Measurements from ENCODE around the gene SLAMF9.

The SLAMF9 gene

GRCh38 chr1:159994896-159995295 is 40.9 kb upstream of the SLAMF9 start:
- Histone ChIP-seq H3K4me1 (no peaks in the 10 kb centered on the region), H3K4me2 (ENCODE audit: low read length) (no peak overlapping the region), H3K36me3 (ENCODE audit: control insufficient read depth, insufficient read depth, low read length) (no peaks in the 10 kb centered on the region), H3K79me2 (no peaks in the 10 kb centered on the region), H3K27me3 (ENCODE audit: control insufficient read depth, insufficient read depth, low read length) (no peaks in the 10 kb centered on the region), H3K4me3 (ENCODE audit: low read depth, low read length) (no peak overlapping the region), H3K9ac (no peak overlapping the region), H2AFZ (no peak overlapping the region), H3K9me3 (ENCODE audit: control insufficient read depth, low read length) (no peaks in the 10 kb centered on the region), H3K27ac (no peak overlapping the region)
- no peak for TF ChIP-seq CTCF (IDR thresholded peaks at IDR 0.05)

DNA sequence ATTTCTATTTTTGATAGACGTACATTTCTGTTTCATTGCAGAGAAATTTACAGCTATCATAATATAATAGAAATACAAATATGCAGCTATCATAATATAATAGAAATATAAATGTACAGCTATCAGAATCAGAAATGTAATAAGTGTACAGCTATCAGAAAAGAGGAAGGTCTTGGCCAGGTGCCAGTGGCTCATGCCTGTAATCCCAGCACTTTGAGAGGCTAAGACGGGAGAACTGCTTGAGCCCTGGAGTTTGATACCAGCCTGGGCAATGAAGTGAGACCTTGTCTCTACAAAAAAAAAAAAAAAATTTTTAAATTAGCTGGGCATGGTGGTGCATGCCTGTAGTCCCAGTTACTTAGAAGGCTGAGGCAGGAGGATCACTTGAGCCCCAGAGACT is 39.9 kb upstream of the SLAMF9 start:
- Histone ChIP-seq H3K4me3 (ENCODE audit: low read depth, low read length) (no peak overlapping the region), H3K79me2 (no peaks in the 10 kb centered on the region), H2AFZ (no peak overlapping the region), H3K4me2 (ENCODE audit: low read length) (no peak overlapping the region), H3K9me3 (ENCODE audit: control insufficient read depth, low read length) (no peaks in the 10 kb centered on the region), H3K9ac (no peak overlapping the region), H3K27me3 (ENCODE audit: control insufficient read depth, insufficient read depth, low read length) (no peaks in the 10 kb centered on the region), H3K36me3 (ENCODE audit: control insufficient read depth, insufficient read depth, low read length) (no peaks in the 10 kb centered on the region), H3K27ac (no peak overlapping the region), H3K4me1 (no peaks in the 10 kb centered on the region)
- TF ChIP-seq CTCF (IDR thresholded peaks at IDR 0.05) = no peak

GRCh38 chr1:159992161-159992560 is 38.1 kb upstream of the SLAMF9 start:
- Histone ChIP-seq H2AFZ (no peak overlapping the region), H3K4me3 (ENCODE audit: low read depth, low read length) (no peak overlapping the region), H3K27ac (no peak overlapping the region), H3K4me2 (ENCODE audit: low read length) (no peak overlapping the region), H3K36me3 (ENCODE audit: control insufficient read depth, insufficient read depth, low read length) (no peaks in the 10 kb centered on the region), H3K4me1 (no peaks in the 10 kb centered on the region), H3K9ac (no peak overlapping the region), H3K27me3 (ENCODE audit: control insufficient read depth, insufficient read depth, low read length) (no peaks in the 10 kb centered on the region), H3K79me2 (no peaks in the 10 kb centered on the region), H3K9me3 (ENCODE audit: control insufficient read depth, low read length) (no peaks in the 10 kb centered on the region)
- no peak for TF ChIP-seq CTCF (IDR thresholded peaks at IDR 0.05)

DNA sequence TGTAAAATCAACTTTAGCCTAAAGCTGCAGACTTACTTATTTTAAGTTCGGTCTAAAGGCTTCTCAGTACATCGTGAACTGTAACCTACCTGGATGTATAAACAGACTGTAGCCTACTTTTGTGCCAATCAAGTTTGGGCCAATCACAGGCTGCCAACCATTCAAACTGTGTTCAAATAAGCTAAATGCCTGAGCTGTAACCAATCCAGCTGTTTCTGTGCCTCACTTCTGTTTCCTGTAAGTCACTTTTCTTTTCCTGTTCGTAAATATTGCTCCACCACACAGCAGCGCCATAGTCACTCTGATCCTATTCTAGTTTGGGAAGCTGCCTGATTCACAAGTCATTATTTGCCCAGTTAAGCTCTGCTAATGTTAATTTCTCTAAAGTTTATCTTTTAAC is 37.5 kb upstream of the SLAMF9 start:
- no peak for TF ChIP-seq CTCF (IDR thresholded peaks at IDR 0.05)
- no peaks in the 10 kb centered on the region for H3K9me3 ChIP-seq (ENCODE audit: control insufficient read depth, low read length)
- H3K4me2 ChIP-seq (ENCODE audit: low read length) = no peak overlapping the region
- no peaks in the 10 kb centered on the region for H3K36me3 ChIP-seq (ENCODE audit: control insufficient read depth, insufficient read depth, low read length)
- H3K9ac ChIP-seq = no peak overlapping the region
- no peak overlapping the region for H3K27ac ChIP-seq
- H3K79me2 ChIP-seq = no peaks in the 10 kb centered on the region
- no peak overlapping the region for H2AFZ ChIP-seq
- no peaks in the 10 kb centered on the region for H3K4me1 ChIP-seq
- no peak overlapping the region for H3K4me3 ChIP-seq (ENCODE audit: low read depth, low read length)
- no peaks in the 10 kb centered on the region for H3K27me3 ChIP-seq (ENCODE audit: control insufficient read depth, insufficient read depth, low read length)

DNA sequence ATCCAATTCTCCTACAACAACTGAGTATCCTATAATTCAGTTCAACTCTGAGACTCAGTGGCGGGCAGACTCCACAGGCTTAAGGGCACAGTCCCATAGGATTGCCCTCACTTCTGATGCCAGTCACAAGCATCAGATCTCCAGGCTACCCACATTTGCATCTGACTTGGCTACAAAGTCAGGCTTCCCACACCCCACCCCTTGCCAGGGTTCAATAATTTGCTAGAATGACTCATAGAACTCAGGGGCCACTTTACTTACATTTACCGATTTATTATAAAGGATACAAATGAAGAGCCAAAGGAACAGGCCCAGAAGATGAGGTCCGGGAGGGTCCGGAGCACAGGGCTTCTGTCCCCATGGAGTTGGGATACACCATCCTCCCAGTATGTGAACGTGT is 36.0 kb upstream of the SLAMF9 start:
- Histone ChIP-seq H3K9me3 (ENCODE audit: control insufficient read depth, low read length) (no peaks in the 10 kb centered on the region), H3K9ac (no peak overlapping the region), H3K4me2 (ENCODE audit: low read length) (no peak overlapping the region), H3K79me2 (no peaks in the 10 kb centered on the region), H2AFZ (no peak overlapping the region), H3K36me3 (ENCODE audit: control insufficient read depth, insufficient read depth, low read length) (no peaks in the 10 kb centered on the region), H3K27ac (no peak overlapping the region), H3K4me3 (ENCODE audit: low read depth, low read length) (no peak overlapping the region), H3K27me3 (ENCODE audit: control insufficient read depth, insufficient read depth, low read length) (no peaks in the 10 kb centered on the region), H3K4me1 (no peaks in the 10 kb centered on the region)
- TF ChIP-seq CTCF (IDR thresholded peaks at IDR 0.05) = no peak
